GM23338 (cell line): ENCODE measurements around the gene ACD. TPM values are rescaled to one million over a fixed set of nuclear protein-coding genes. Genes with fewer than 3 reads are reported as not detected.

Experiments used
- CREB1 ChIP-seq: fragments of 250-450 bp; sonication (Bioruptor Pico); IDR thresholded peaks from 2 replicates; pipeline ENCODE4 v1.5.0; 2020; ENCODE audit warnings: low read depth, mild to moderate bottlenecking, moderate library complexity
- CTCF ChIP-seq, 2 experiments: fragments of 200-600 bp in 1 of 2; sonication (generic) in 1 of 2; conservative IDR thresholded peaks; 2 replicates each; pipeline versions ENCODE4 v1.5.1 to v1.6.1; 2016 to 2017; ENCODE audit warnings: antibody characterized with exemption in 2 of 2, low read depth in 2 of 2, mild to moderate bottlenecking in 2 of 2, moderate library complexity in 1 of 2
- REST ChIP-seq: IDR thresholded peaks from one replicate; pipeline ENCODE4 v1.6.1; 2018; ENCODE audit warnings: antibody characterized with exemption; ENCODE audit not compliant: unreplicated experiment
- ZNF114 ChIP-seq: fragments of 250-450 bp; sonication (Bioruptor Pico); IDR thresholded peaks from 2 replicates; pipeline ENCODE4 v1.5.0; 2020; ENCODE audit warnings: mild to moderate bottlenecking, moderate library complexity
- ZNF331 ChIP-seq: fragments of 250-450 bp; sonication (Bioruptor Pico); IDR thresholded peaks from 2 replicates; pipeline ENCODE4 v1.5.0; 2020; ENCODE audit warnings: low read depth, mild to moderate bottlenecking, moderate library complexity
- ZNF462 ChIP-seq: fragments of 250-450 bp; sonication (Bioruptor Pico); IDR thresholded peaks from 2 replicates; pipeline ENCODE4 v1.5.0; 2020; ENCODE audit warnings: mild to moderate bottlenecking, moderate library complexity
- polyA plus RNA-seq: library from polyadenylated mRNA; unstranded; fragments of >200 nt; fragmentation: Nextera tagmentation; extraction: Ambion mirVana; gene quantifications from 2 replicates; pipeline ENCODE4 v1.2.1, GENCODE V29; 2016
- total RNA-seq: library from RNA; depleted of rRNA; stranded (reverse); fragments of >200 nt; shearing (Covaris generic); gene quantifications from 2 replicates; pipeline ENCODE4 v1.2.3, GENCODE V29; 2014

Gene ACD
- total and polyA plus RNA-seq, 2 experiments from 2014 or later, result 38.7 to 51.7 TPM

GRCh38 chr16:67644038-67644437, 16.0 kb downstream of the ACD start (continued):
- no peak for TF ChIP-seq ZNF462 (CRISPR knock-in tag)
- TF ChIP-seq CTCF (conservative IDR thresholded peaks at IDR 0.05; ENCODE audit: low read depth in 2 of 2), result no peak
- no peak for TF ChIP-seq ZNF114 (CRISPR knock-in tag)
- no peak for TF ChIP-seq CREB1 (CRISPR knock-in tag)
- TF ChIP-seq ZNF331 (CRISPR knock-in tag), result no peak
- no peak for TF ChIP-seq REST
